ENCODE results near the gene ZSWIM9. TPM values are rescaled to one million over a fixed set of nuclear protein-coding genes. Genes with fewer than 3 reads are reported as not detected.

ZSWIM9 gene
- total and polyA plus RNA-seq, 9 donors: 3.2 to 11.9 (median 7.5) TPM

- Histone ChIP-seq H3K9me3 (no peaks in the 10 kb centered on the region), H3K4me3 (no peak overlapping the region), H3K36me3 (no peaks in the 10 kb centered on the region), H3K27ac (no peak overlapping the region), H3K4me1 (ENCODE audit: insufficient read depth) (no peaks in the 10 kb centered on the region), H3K27me3 (no peaks in the 10 kb centered on the region)
- WGBS, 3 donors: 84 to 89% (median 85%) methylated on average over 12 of the region's 12 CpGs
- TF ChIP-seq EP300 (IDR thresholded peaks at IDR 0.05): no peak
- TF ChIP-seq, protein P1, sequence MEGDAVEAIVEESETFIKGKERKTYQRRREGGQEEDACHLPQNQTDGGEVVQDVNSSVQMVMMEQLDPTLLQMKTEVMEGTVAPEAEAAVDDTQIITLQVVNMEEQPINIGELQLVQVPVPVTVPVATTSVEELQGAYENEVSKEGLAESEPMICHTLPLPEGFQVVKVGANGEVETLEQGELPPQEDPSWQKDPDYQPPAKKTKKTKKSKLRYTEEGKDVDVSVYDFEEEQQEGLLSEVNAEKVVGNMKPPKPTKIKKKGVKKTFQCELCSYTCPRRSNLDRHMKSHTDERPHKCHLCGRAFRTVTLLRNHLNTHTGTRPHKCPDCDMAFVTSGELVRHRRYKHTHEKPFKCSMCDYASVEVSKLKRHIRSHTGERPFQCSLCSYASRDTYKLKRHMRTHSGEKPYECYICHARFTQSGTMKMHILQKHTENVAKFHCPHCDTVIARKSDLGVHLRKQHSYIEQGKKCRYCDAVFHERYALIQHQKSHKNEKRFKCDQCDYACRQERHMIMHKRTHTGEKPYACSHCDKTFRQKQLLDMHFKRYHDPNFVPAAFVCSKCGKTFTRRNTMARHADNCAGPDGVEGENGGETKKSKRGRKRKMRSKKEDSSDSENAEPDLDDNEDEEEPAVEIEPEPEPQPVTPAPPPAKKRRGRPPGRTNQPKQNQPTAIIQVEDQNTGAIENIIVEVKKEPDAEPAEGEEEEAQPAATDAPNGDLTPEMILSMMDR (IDR thresholded peaks at IDR 0.05): no peak
- no peak for TF ChIP-seq POLR2A (IDR thresholded peaks at IDR 0.05)
- DNase-seq: no peak
- intact Hi-C loops (cut with DNase I): loop anchor here in 2 of 4 donors (10.0 kb wide), 2 partner anchors 53 to 193 kb away; no protein-coding TSS in a partner anchor
Observed at GRCh38 chr19:48158210-48158790, 12.2 kb upstream of the ZSWIM9 start.

DNA sequence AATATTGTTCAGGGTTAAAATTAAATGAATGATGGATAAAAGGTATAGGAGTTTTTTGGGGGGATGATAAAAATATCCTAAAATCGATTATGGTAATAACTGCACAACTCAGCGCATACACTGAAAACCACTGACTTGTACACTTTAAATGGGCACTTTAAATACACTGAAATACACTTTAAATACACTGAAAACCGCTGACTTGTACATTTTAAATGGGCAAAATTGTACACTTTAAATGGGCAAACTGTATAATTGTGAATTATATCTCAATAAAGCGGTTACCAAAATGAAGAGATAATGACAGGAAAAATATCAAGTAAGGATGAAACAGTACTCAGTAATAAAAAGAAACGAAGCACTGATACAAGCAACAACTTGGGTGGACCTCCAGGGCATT is 1.8 kb upstream of the ZSWIM9 start:
- no peak overlapping the region for H3K4me3 ChIP-seq
- H3K27me3 ChIP-seq: no peaks in the 10 kb centered on the region
- intact Hi-C loops (cut with DNase I): no loop called here
- WGBS, 3 donors: 76 to 90% (median 83%) methylated on average over 5 of the region's 5 CpGs
- H3K4me1 ChIP-seq (ENCODE audit: insufficient read depth): no peaks in the 10 kb centered on the region
- H3K9me3 ChIP-seq: no peaks in the 10 kb centered on the region
- DNase-seq: no peak
- no peak for TF ChIP-seq POLR2A (IDR thresholded peaks at IDR 0.05)
- TF ChIP-seq, protein P1 (IDR thresholded peaks at IDR 0.05): no peak
- TF ChIP-seq EP300 (IDR thresholded peaks at IDR 0.05): no peak
- H3K36me3 ChIP-seq: no peaks in the 10 kb centered on the region
- no peak overlapping the region for H3K27ac ChIP-seq

- H3K27ac ChIP-seq: no peak overlapping the region
- WGBS, 3 donors: 2% methylated on average over 10 to 15 of the region's 15 CpGs
- peak; percentile 69 to 82 (median 80) for DNase-seq
- H3K36me3 ChIP-seq: no peaks in the 10 kb centered on the region
- TF ChIP-seq POLR2A (IDR thresholded peaks at IDR 0.05) (no peak), EP300 (IDR thresholded peaks at IDR 0.05) (no peak)
- TF ChIP-seq, protein P1 (IDR thresholded peaks at IDR 0.05): no peak
- H3K9me3 ChIP-seq: no peaks in the 10 kb centered on the region
- peak overlapping the region; percentile 84 for H3K4me3 ChIP-seq
- no peaks in the 10 kb centered on the region for H3K27me3 ChIP-seq
- no peaks in the 10 kb centered on the region for H3K4me1 ChIP-seq (ENCODE audit: insufficient read depth)
- intact Hi-C loops (cut with DNase I): no loop called here
Observed at GRCh38 chr19:48169578-48169938, 922 bp upstream of the ZSWIM9 start.

DNA sequence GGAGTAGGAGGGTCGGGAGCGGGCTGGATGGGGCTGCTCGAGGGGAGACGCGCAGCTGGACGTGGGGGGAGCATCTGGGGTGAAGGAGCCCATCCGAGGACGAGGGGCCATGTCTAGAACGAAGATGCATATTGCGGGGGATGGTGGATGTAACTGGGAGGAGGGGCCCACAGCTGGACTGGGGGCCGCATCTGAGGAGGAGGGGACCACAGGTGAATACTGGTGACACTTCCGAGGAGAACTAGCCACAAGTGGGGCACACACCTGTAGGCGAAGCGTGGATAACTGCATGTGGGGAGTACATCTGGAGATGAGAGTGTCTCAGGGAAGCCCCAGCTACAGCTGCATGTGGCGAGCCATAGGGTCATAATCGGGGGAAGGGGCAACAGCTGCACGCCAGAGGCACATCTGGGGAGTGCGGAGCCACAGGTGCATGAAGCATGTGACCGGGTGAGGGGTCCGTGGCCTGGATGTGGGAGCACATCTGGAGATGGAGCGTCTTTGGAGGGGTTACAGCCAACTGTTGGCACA is 402 bp downstream of the ZSWIM9 start:
- intact Hi-C loops (cut with DNase I): no loop called here

GRCh38 chr19:48171710-48172109 is 1.2 kb downstream of the ZSWIM9 start:
- no peaks in the 10 kb centered on the region for H3K4me1 ChIP-seq (ENCODE audit: insufficient read depth)
- H3K36me3 ChIP-seq: no peaks in the 10 kb centered on the region
- DNase-seq: peak in 3 of 5 donors; percentile 43 to 52 (median 47)
- no peak overlapping the region for H3K4me3 ChIP-seq
- TF ChIP-seq POLR2A (IDR thresholded peaks at IDR 0.05) (no peak), EP300 (IDR thresholded peaks at IDR 0.05) (no peak)
- TF ChIP-seq, protein P1 (IDR thresholded peaks at IDR 0.05): no peak
- no peaks in the 10 kb centered on the region for H3K27me3 ChIP-seq
- no peak overlapping the region for H3K27ac ChIP-seq
- no peaks in the 10 kb centered on the region for H3K9me3 ChIP-seq
- intact Hi-C loops (cut with DNase I): no loop called here
- WGBS, 3 donors: 71 to 85% (median 79%) methylated on average over 36 to 37 of the region's 37 CpGs

More for the DNA sequence above, 402 bp downstream of the ZSWIM9 start:
- Histone ChIP-seq H3K36me3 (no peaks in the 10 kb centered on the region), H3K27ac (peak overlapping the region in 1 of 2 donors; percentile 96), H3K27me3 (no peaks in the 10 kb centered on the region), H3K9me3 (no peaks in the 10 kb centered on the region), H3K4me1 (ENCODE audit: insufficient read depth) (no peaks in the 10 kb centered on the region), H3K4me3 (peak overlapping the region; percentile 84)
- peak in 1 of 5 donors; percentile 57 for DNase-seq
- TF ChIP-seq POLR2A (IDR thresholded peaks at IDR 0.05) (no peak), EP300 (IDR thresholded peaks at IDR 0.05) (no peak)
- WGBS, 3 donors: 1 to 2% (median 2%) methylated on average over 21 of the region's 21 CpGs
